Measurements from ENCODE around the gene KANSL3.

Gene KANSL3

DNA sequence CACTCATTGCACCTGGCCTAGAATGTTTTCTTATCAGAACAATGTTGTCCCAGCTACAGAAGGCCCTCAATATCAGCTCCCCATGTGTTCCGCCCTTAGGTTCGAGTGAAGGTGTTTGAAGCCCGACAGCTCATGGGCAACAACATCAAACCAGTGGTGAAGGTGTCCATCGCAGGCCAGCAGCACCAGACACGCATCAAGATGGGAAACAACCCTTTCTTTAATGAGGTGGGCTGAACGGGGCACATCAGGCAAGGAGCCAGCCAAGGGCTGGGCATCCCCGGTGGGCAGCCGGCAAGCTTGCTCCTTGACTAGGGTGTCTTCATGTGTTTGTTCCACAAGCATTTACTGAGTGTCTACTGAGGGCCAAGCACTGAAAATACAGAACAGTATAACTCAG, 13.7 kb upstream of the KANSL3 start:
- DNase-seq, result no peak

DNA sequence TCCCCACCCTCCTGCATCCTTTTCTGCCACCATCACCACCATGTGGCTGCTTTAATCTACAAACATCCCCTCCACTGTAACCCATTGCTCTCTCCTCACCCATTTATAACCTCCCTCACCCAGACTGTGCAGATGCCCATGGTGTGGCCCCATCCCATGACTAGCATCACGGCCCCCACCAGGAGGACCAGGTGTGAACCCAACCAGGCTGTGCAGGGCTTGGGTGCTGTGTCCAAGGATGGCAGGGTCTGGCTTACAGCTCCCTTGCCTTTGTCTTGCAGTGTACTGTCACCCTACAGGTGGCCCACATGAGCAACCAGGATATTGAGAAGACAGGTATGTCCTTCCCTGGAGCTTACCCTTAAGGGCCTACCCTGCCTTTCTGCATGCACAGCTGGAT, 11.2 kb upstream of the KANSL3 start:
- no peak for DNase-seq

DNA sequence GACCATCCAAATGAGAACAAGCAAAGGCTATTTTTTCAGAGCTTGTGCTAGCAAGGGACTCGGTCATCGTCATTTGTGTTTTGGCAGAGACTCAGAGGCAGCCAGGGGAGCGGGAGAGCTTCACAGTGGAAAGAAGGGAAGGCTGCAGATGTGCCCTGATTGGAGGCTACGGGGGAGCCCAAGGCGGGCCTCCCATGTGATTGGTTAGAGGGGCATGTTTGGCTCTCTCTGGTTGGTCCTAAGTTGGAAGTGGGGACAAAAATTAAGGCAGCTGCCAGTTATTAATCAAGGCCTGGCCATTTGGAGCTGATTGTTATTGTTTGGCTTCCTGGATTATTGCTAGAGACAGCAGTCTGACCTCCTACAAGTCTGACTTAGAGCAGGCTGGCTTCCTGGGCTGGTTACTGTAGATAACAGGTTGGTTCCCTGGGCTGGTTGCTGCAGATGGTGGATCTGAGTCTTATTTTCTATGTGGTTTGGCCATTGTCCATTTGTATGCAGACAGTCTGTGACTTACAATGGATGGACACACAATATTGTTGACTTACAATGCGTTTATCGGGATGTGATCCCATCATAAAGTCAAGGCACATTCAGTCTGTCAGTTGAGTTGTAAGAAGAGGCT, 10.3 kb upstream of the KANSL3 start:
- no peak for DNase-seq

DNA sequence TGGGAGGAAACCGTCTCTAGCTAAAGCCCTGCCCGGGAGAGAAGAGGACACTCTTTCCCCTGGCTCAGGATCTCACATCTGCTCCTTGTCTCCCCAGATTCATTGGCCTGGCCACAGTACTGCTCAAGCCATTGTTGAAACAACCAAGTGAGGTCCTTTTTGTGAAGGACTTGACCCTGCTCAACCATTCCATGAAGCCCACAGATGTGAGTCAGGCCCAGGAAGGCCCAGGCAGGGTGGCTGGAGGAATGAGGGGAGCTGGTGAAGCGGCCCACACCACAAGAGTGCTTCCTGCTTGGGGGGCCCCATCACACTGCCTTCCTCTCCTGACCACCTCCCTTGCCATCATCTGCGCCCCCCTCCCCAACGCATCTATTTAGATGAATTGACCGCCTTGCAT, 9.6 kb upstream of the KANSL3 start:
- DNase-seq, result no peak

DNA sequence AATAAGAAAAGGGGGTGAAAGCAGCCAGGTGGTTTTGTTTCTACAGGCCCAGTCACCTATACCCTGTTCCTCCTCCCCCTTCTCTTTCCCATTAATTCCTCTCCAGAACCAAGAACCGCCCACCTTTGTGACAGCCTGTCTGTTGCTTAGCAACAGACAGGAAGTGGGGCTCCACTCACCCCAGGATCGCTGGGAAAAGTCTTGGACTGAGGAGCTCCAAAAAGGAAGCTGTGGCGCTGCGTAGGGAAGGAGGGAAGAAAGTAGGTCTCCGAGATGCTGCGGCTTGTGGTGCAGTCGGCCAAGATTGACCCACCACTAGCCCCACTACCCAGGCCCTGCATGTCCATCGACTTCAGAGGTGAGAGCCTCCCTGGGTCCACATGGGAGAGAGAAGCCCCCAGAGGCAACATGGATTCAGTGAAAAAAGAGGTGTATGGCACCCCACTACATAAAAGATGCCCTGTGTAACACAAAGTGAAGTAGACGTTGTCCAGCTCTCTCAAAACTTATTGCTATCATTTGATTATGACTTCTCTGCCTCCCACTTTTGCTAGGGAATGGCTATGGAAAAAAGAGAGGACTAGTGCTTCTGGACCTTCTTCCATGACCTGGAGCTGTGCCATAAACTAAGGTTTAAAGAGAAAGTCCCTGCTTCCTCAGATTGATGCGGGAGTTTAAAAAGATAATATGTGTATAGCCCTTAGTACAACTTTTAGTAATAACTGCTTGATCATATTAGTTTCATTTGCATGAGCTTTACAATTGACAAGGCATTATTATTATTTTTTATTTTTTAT, 4.7 kb upstream of the KANSL3 start, which contains the start of gene FER1L5:
FER1L5 (plus strand) TSS at position 201 of the 797 bp plus-strand sequence; CDS start at position 274, 73 bp downstream.
- DNase-seq, result no peak

DNA sequence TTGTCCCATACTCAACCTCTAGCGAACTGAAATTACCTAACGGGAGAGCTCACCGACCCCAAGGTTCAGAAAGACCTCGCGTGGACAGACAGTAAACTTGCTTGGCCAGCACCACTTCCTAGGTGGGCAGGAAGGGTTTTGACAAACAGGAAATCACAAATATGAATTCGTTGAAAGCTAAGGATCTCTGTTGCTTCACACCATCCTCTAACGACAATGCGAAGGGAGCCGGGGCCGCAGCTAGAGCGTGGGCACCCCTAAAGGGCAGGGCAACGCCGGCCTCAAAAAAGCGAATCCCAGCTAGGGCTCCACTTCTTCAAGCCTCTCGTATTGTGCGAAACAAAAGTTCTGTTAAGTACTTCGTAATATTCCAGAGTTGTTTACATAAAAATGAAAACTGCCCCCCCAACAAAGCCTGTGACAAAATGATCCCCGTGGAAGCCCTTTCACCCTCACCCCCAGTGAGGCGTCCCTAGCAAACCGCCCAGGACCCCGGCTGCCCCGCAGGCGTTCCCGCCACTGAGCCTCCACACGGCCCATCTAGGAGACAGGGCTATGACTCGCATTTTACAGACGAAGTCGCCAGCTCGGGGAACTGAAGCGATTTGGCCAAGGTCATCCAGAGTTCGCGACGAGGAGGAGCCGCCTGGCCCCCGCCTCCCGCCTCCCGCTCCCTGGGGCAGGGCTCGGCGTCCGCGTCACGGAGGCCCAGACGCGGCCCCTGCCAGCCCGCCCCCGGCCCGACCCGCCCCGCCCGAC, 548 bp downstream of the KANSL3 start:
- DNase-seq, result peak; percentile 77

DNA sequence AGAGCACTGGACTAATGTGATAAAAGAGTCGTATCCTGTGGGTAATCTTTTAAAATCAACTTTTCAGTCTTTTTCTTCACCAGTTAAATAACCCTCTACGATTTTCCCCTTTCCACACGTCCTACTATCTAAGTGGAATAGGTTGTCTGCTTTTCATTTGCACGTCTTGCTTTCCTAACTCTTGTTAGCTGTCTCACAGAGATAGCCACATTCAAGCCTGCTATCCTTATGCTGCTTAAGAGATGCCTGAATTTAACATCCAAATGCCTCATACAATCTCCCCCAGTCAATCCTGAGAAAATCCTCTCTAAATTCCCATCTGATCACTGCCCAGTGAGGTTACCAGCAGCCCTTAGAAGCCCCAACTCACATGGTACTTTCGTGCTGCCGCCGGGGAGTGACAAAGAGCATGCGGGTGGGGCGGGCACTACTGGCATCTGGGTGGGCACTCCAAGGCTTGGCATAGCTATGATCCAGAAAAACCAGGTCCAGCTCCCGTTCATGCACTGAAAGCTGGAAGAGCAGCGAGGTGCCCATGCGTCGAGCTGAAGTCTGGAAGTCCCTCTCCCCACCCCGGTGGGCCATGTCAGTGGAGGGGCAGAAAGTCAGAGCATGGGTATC, 1.5 kb downstream of the KANSL3 start:
- DNase-seq, result no peak

DNA sequence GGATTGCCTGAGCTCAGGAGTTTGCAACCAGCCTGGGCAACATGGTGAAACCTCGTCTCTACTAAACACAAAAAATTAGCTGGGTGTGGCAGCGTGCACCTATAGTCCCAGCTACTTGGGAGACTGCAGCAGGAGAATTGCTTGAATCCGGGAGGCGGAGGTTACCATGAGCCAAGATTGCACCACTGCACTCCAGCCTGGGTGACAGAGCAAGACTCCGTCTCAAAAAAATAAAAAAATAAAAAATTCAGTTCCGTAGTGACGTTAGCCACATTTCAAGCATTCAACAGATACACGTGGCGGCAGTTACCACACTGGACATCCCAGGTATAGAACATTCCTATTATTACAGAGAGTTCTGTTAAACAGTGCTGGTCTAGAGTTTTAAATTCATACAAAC, 4.5 kb downstream of the KANSL3 start:
- no peak for DNase-seq

GRCh38 chr2:96631804-96632435, 6.2 kb downstream of the KANSL3 start:
- no peak for DNase-seq

GRCh38 chr2:96626553-96626942, 11.6 kb downstream of the KANSL3 start:
- DNase-seq, result no peak

- DNase-seq, result no peak
These were observed 12.2 kb downstream of the KANSL3 start for GRCh38 chr2:96625571-96626552.

DNA sequence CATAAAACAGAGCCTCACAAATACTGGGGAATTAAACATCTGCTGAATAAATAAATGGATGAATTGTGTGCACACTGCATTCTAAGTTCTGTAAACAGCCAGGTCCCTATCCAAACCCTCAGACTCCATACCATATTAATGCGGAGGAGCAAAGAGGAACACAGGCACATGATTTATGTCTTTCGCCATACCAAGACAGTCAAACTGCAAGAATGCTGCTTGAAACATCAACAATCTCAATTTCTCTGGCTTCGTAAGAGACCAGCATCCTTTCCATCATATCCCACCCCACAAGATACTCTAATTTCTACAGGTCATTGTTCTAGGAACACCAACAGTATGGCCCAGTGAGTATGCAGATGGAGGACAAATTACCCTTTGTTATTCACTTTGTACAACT, 15.0 kb downstream of the KANSL3 start:
- no peak for DNase-seq

GRCh38 chr2:96622544-96622943, 15.6 kb downstream of the KANSL3 start:
- DNase-seq, result no peak

DNA sequence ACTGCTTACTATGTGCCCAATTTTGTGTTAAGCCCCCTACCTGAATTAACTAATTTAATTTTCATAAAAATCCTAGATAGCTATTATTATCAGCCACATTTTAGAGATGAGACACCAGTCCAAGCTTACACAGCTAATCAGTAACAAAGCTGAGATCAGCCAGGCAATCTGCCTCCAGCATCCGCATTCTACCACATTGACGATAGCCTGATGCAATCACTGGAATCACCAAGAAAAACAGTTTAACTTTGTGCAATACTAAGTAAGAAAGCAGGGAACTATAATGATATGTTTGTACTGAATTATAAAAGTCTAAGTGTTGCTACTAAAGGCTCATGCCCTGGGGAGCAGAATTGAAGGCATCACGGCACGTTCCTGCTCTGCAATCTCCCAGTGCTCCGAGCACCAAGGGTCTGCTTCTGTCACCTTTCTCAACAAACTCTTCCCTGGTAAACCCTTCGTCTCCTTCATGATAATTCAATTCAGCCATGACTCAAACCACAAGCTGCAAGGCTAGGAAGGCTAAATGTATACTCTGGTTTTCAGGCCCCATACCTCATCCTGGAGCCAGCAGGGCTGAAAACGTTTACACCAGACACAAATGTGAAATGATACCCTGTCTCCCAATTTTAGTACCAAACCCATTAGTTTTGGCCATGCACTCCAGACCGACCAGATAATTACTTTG, 19.4 kb downstream of the KANSL3 start:
- no peak for DNase-seq

- no peak for DNase-seq
These were observed 21.1 kb downstream of the KANSL3 start for GRCh38 chr2:96617012-96617411.

DNA sequence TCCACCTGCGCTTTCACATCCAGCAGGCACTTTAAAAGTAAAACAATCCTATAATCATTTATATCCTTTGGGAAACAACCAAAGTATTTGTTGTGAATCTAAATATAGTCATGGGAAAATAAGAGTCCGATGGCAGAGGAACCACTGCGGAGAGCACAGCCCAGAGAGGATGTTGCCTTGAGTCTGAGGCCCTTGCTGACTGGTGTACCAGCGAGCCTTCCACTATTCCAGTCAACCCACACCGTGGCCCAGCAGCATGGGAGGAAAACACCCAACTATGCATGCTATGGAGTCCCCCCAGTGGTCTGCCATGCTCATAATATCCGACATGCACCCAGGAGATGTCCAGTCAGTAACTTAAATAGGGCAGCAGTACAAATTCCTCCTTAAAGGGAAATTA, 21.6 kb downstream of the KANSL3 start:
- no peak for DNase-seq

GRCh38 chr2:96616128-96616527, 22.0 kb downstream of the KANSL3 start:
- no peak for DNase-seq

DNA sequence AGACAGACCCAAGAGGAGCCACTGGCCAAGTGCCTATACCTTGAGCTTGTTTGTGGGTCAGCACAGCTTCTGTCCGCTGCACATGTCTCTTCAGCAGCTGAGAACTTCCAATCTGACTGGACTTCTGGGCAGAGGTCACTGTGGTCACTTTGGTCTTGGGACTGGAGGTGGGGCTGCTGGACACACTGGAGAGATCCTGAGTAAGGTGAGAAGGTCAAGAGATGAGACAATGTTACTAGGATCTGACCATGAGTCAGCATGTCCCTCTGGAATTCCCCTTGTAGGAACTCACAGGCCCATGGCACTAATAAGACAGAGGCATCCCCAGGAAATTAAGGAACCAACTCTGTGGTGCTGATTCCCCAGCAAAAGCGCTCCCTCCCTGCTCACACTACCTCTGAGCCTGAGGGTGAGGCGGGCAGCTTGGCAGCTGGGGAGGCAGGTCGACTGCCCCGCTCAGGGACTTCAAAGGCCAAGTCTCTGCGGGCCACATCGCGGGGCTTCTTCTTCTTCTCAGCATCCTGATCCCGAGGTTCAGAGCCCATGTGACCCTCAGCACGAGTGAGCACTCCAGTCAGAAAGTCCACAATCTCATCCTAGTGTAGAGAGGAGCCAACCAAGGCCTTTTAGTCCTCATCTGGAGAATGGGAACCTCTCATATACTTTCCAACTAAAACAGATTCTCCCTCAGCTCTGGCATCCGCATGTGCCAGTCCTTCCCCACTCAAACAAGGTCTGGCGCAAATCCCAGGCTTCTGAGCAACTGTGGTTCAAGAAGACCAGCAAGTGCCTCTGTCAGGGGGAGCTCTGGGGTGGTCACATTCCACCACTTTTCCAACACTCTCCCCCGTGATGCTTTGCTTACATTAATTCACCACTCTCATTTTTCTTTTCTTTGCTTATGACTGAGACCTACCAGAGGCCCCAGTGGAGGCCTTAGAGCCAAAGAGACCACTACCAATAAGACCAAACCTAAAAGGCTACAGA, 29.4 kb downstream of the KANSL3 start:
- no peak for DNase-seq

DNA sequence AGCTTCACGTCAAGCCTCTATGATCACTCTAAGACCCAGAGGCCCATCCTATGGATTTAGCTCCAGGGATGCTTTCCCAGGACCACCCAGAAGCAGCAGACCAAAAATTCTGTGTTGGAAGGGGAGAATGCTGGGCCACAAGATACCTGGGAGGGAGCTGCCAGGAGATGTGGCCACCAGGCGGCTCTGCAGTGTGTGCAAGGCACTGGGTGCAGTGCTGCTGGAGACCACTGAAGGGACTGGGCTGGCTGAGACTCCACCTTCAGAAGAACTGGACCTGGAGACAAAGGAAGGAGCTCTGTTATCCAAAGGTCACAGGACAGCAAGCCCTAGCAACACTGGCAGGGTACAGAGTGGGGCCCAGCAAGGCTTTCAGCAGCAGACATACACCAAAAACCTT, 34.0 kb downstream of the KANSL3 start:
- DNase-seq, result no peak

- no peak for DNase-seq
These were observed 35.7 kb downstream of the KANSL3 start for GRCh38 chr2:96602330-96602823.
